Activated CD8-positive, alpha-beta memory T cell treated with anti-CD3 and anti-CD28 coated beads for 24 hours (primary cell): ENCODE measurements around the gene PSMD7.

Experiments used
- DNase-seq: peaks from one replicate; pipeline ENCODE4 v3.0.0-alpha.2; 2020

PSMD7 gene

DNA sequence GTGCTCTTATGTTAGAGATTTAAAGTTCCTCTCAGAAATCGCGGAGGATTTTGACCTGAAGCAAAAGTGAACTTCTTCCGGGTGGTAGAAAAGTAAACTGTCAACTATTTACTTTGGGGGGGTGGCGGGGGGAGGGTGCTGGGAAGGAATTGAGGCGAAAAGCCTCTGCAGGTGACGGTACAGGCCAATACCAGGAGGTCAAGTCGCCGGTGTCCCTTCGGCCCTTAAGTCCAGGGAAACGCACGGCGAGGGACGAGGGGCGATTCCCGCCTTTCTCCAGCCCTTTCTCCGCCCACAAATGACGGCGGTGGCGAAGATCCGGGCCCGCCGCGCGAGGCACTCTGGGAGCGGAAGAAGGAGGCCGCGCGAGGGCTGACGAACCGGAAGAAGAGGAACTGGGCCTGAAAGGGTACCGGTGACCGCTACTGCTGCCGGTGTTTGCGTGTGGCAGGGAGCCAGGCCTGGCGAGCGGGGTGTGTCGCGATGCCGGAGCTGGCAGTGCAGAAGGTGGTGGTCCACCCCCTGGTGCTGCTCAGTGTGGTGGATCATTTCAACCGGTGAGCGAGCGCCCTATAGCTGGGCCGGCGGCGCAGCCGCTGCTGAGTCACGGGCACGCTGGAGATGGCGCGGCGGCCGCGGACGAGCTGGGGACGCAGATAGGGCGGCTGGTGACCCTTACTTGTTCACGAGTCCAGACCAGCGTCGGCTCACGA lies at the start of gene PSMD7:
TSS of gene PSMD7 (plus strand) at position 383 of the 713 bp plus-strand sequence. CDS start at position 484, 101 bp downstream.
- peak; percentile 95 for DNase-seq

GRCh38 chr16:74249254-74249653 lies 47.4 kb upstream of the PSMD7 start:
- DNase-seq, result no peak

DNA sequence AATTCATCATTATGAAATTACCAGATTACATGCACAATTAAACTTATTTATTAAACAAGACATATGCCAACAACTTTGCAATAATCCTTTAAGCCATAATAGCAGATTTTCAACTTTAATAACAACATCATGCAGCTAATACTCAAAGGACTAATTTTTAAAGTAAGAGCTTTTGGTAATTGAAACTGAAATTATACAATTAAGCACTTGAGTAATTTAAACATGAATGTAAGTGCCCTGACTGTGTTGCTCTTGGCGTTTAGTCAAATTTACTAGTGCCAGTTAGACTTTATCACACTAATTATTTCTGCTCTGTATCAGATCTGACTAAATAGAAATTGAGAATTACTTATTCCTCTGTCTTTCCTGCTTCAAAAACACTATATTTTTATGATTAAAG lies 46.8 kb upstream of the PSMD7 start:
- DNase-seq, result no peak

DNA sequence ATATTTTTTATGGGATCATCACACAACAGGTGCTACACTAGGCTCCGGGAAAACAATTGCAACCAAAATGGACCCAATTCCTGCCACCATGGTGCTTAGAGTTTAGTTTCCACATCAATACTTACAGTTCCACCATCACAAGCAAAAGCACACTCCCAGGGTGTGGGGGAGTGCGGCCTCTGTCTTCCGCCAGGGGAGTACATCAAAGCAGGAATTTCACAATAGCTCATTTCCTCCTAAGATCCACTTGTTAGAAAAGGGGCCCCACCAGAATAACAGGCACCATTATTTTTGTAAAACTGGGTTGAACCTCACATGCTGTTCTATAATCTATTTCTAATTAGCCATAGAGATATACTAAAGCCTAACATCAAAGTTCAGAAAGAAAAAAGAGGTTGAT lies 44.3 kb upstream of the PSMD7 start:
- DNase-seq, result no peak

DNA sequence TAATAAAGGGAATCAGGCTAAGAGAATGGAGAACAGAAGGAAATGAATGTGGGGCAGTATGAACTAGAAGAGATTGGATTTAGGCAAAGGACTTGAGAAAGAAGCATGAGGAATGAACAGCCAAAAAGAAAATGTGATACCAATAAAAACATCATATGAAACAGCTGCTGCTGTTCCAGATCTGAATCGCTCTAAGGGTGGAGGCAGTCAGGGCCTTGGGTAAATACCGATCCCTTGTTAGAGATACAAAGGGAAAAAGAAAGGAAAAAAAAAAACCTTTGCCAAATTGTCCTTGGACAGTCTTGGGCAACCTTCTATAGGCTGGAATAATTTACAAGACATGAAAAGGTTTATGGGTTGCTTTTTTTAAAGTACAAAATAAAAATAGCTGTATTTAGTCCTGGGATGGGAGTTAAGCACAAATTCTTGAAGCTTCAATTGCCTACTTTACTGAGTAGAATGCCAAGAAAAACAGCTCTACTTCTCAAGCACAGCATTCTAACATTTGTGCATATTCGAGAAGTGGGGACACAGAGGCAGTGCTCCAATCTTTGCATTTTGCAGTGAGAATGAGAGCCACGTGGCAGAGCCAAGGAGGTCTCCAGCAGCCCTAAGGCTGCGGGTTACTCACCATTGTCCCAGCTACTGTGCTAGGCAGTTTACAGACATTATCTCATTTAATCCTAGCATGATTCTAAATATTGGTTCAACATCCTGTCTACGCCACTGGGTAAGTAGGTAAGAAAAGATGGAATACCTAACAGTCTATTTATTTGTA lies 43.3 kb upstream of the PSMD7 start:
- DNase-seq, result no peak

DNA sequence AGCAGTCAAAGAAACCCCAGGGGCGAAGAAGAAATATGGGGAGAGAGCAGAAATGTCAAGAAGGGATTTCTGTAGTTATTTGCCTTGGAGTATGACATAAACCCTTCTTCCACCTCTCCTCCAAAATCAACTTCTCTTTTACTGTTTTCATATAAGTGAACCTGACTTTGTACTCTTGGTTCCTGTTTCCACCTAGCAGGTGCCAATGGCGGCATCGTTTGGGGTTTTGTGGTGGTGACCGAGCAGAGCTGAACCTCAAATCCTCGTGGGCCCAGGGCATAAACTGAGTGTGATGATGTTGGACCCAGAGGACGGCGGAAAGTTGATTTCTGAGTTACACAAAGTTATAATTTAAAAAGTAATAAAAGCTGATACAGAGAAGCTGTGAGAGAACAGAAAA lies 39.6 kb upstream of the PSMD7 start:
- no peak for DNase-seq

- no peak for DNase-seq
Observed at GRCh38 chr16:74261068-74261467, 35.5 kb upstream of the PSMD7 start.

DNA sequence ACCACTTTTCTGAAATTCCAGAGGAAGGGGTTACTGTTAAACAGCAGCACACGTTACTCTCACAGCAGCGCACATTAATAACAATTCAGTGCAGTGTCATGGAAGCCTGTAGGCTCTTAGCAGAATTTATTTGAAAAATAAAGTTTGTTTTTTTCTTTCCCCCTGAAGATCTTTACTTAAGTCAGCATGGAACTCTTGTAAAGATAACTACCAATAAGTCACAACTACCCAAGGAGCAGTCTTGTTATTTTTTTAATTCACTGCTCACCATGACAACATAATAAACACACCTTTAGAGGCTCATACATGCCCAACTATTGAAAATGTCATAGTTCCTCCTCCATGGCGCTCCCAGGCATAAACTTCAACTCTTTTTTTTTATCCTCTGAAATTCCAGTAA lies 31.8 kb upstream of the PSMD7 start:
- DNase-seq, result no peak

GRCh38 chr16:74268372-74268782 lies 28.2 kb upstream of the PSMD7 start:
- no peak for DNase-seq

DNA sequence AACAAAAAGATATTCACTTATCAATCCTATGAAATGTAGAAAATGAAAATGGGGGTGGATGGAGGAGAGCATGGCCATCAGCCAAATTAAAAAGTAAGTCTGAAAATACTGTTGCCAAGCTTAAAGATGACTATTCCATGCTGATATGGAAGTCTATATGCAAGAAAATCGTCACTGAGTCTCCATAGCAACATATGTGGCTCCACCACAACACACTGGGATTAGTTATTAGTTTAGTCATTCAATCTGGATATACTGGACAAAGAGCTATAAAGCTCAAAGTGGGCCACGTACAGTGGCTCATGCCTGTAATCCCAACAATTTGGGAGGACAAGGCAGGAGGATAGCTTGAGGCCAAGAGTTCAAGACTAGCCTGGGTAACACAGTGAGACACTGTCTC lies 24.7 kb upstream of the PSMD7 start:
- no peak for DNase-seq

GRCh38 chr16:74275031-74275636 lies 21.5 kb upstream of the PSMD7 start:
- no peak for DNase-seq

- no peak for DNase-seq
Observed at GRCh38 chr16:74275711-74276110, 20.9 kb upstream of the PSMD7 start.

GRCh38 chr16:74277974-74278373 lies 18.6 kb upstream of the PSMD7 start:
- DNase-seq, result no peak

DNA sequence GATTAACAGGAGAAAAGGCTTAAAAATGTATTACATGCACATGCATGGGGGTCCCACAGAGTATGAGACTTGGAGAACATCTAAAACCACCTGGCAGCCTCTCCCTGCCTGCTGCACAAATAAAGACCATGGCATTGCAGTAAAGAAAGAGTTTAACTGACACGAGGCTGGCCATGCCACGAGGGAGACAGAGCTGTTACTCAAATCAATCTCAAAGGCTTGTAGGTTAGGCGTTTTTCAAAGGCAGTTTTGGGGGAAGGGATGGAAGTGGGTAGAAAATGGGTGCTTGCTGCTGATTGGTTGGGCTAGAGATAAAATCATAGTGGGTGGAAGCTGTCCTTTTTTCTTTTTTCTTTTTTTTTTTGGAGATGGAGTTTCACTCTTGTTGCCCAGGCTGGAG lies 17.3 kb upstream of the PSMD7 start:
- DNase-seq, result no peak

DNA sequence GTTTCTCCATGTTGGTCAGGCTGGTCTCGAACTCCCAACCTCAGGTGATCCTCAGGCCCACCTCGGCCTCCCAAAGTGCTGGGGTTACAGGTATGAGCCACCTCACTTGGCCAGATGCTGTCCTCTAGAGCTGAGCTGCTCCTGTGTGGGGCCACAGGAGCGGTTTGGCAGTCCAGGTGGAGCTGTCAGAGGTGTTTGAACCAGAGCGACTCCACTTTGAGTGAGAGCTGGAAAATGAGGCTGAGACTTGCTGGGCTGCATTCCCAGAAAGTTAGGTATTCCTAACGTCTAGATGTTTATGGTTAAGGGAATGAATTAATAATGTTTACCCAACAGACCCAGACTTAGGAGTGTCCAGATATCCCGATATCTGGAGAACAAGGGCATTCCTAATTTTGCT lies 16.8 kb upstream of the PSMD7 start:
- DNase-seq, result no peak

- no peak for DNase-seq
Observed at GRCh38 chr16:74280448-74280847, 16.2 kb upstream of the PSMD7 start.

GRCh38 chr16:74281300-74281699 lies 15.3 kb upstream of the PSMD7 start:
- DNase-seq, result no peak

DNA sequence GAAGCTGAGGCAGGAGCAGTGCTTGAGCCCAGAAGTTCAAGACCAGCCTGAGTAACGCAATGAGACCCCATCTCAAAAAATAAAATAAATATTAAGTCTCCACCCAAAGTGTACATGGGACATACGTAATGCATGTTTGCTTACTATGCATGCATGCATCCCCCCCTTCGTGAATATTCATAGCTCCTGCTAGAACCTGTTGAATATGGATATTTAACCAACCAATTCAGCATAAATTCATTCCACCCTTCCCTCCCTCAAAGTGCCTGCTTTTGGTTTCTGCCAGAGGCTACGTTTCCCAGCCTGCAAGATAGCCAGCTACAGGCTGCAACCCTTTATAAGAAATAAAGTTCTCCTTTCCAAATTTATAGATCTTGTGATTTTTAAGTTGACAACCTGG lies 12.9 kb upstream of the PSMD7 start:
- DNase-seq, result no peak

DNA sequence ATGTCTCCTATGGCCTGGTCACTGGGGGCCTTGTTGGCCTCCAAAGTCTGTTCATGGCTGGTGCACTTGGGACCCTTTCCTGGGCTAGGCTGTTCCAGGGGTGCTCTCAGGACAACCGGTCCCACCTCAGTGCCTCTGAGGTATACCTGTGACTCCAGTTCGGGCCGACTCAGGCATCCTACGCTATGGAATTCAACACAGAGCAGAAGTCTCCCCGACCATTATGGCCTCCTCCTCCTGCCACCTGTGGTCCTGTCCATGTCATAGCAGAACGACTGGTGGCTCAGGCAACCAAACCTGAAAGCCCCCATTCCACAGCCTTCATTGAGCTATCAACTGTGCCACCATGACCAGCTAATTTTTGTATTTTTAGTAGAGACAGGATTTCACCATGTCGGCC lies 8.5 kb upstream of the PSMD7 start:
- DNase-seq, result no peak

- no peak for DNase-seq
Observed at GRCh38 chr16:74290356-74290755, 6.3 kb upstream of the PSMD7 start.

GRCh38 chr16:74291176-74291575 lies 5.4 kb upstream of the PSMD7 start:
- no peak for DNase-seq

- no peak for DNase-seq
Observed at GRCh38 chr16:74291577-74292208, 4.9 kb upstream of the PSMD7 start.

GRCh38 chr16:74296104-74296431 lies 546 bp upstream of the PSMD7 start:
- DNase-seq, result peak; percentile 62

- DNase-seq, result peak; percentile 70
Observed at GRCh38 chr16:74297145-74297665, 591 bp downstream of the PSMD7 start.
